Glutamatergic neuron (in vitro differentiated cells): Measurements from ENCODE around the gene CLEC1A. TPM values are rescaled to one million over a fixed set of nuclear protein-coding genes. Genes with fewer than 3 reads are reported as not detected.

Experiments used
- DNase-seq: peaks from one replicate; pipeline ENCODE4 v3.0.0; 2022
- H3K27ac Mint-ChIP-seq: one replicate; pipeline ENCODE4 v1.8.0; 2020; ENCODE audit warnings: mild to moderate bottlenecking, mixed read lengths, inconsistent platforms; ENCODE audit not compliant: unreplicated experiment
- H3K27me3 Mint-ChIP-seq: one replicate; pipeline ENCODE4 v1.8.0; 2020; ENCODE audit warnings: mild to moderate bottlenecking, moderate library complexity, mixed read lengths, inconsistent platforms; ENCODE audit not compliant: unreplicated experiment
- H3K36me3 Mint-ChIP-seq: one replicate; pipeline ENCODE4 v1.8.0; 2020; ENCODE audit warnings: mild to moderate bottlenecking, mixed read lengths, inconsistent platforms; ENCODE audit not compliant: unreplicated experiment
- H3K4me1 Mint-ChIP-seq: one replicate; pipeline ENCODE4 v1.8.0; 2020; ENCODE audit warnings: mild to moderate bottlenecking, low read depth, mixed read lengths, inconsistent platforms; ENCODE audit not compliant: unreplicated experiment
- H3K4me3 Mint-ChIP-seq: one replicate; pipeline ENCODE4 v1.8.0; 2020; ENCODE audit warnings: mild to moderate bottlenecking, mixed read lengths, inconsistent platforms; ENCODE audit not compliant: unreplicated experiment
- H3K9me3 Mint-ChIP-seq: one replicate; pipeline ENCODE4 v1.8.0; 2020; ENCODE audit warnings: mild to moderate bottlenecking, moderate library complexity, mixed read lengths, inconsistent platforms; ENCODE audit not compliant: unreplicated experiment
- CTCF ChIP-seq: fragments of 200-600 bp; sonication (generic); IDR thresholded peaks from one replicate; pipeline ENCODE4 v1.5.0; 2021; ENCODE audit not compliant: partially characterized antibody, unreplicated experiment
- total RNA-seq: library from RNA; stranded (reverse); fragmentation: NEBNext Ultra II Directional; extraction: Animal tissue kit (Norgen Biotek cat#: 25700); gene quantifications from one replicate; pipeline ENCODE4 v1.2.1, GENCODE V29; 2021; ENCODE audit not compliant: unreplicated experiment

Gene CLEC1A
- total RNA-seq, 1 donor from 2014 or later, result not detected

GRCh38 chr12:10073261-10073660 is 25.5 kb downstream of the CLEC1A start:
- no peak for DNase-seq
- Mint-ChIP-seq H3K4me1 (no peaks in the 10 kb centered on the region), H3K9me3 (peaks cover 3% of the 10 kb centered on the region), H3K27ac (no peak overlapping the region), H3K4me3 (no peak overlapping the region), H3K36me3 (no peaks in the 10 kb centered on the region), H3K27me3 (peaks cover 2% of the 10 kb centered on the region)
- no peak for TF ChIP-seq CTCF

- Mint-ChIP-seq H3K36me3 (no peaks in the 10 kb centered on the region), H3K4me1 (no peaks in the 10 kb centered on the region), H3K27me3 (peaks cover 2% of the 10 kb centered on the region), H3K4me3 (no peak overlapping the region), H3K27ac (no peak overlapping the region), H3K9me3 (peaks cover 3% of the 10 kb centered on the region)
- no peak for TF ChIP-seq CTCF
- no peak for DNase-seq
These were observed 26.7 kb downstream of the CLEC1A start for GRCh38 chr12:10072131-10072530.

- no peak overlapping the region for H3K4me3 Mint-ChIP-seq
- TF ChIP-seq CTCF, result no peak
- peaks cover 3% of the 10 kb centered on the region for H3K9me3 Mint-ChIP-seq
- peaks cover 8% of the 10 kb centered on the region for H3K4me1 Mint-ChIP-seq
- H3K27ac Mint-ChIP-seq, result no peak overlapping the region
- no peaks in the 10 kb centered on the region for H3K36me3 Mint-ChIP-seq
- H3K27me3 Mint-ChIP-seq, result peaks cover 2% of the 10 kb centered on the region
- DNase-seq, result no peak
These were observed 28.4 kb downstream of the CLEC1A start for GRCh38 chr12:10070380-10070779.

- Mint-ChIP-seq H3K27me3 (peaks cover 2% of the 10 kb centered on the region), H3K4me1 (peaks cover 8% of the 10 kb centered on the region), H3K36me3 (no peaks in the 10 kb centered on the region), H3K27ac (no peak overlapping the region), H3K9me3 (peaks cover 3% of the 10 kb centered on the region), H3K4me3 (no peak overlapping the region)
- no peak for TF ChIP-seq CTCF
- no peak for DNase-seq
These were observed 28.8 kb downstream of the CLEC1A start for GRCh38 chr12:10069976-10070375.

- Mint-ChIP-seq H3K4me1 (peaks cover 8% of the 10 kb centered on the region), H3K4me3 (no peak overlapping the region), H3K36me3 (no peaks in the 10 kb centered on the region), H3K27me3 (peaks cover 2% of the 10 kb centered on the region), H3K9me3 (peaks cover 3% of the 10 kb centered on the region), H3K27ac (no peak overlapping the region)
- no peak for TF ChIP-seq CTCF
- no peak for DNase-seq
These were observed 29.7 kb downstream of the CLEC1A start for GRCh38 chr12:10069099-10069498.
